Measurements from ENCODE around the gene MYL11.
"Not testable (repeated sequence)": the region's sequence is repeated elsewhere in the genome, so short reads cannot be mapped to it uniquely, and the experiment has no call there.

Gene MYL11

GRCh38 chr16:30374538-30374937, at the start of gene MYL11:
Gene MYL11 (plus strand): TSS chr16:30374802. CDS start chr16:30374858, 56 bp downstream.
- no peak for DNase-seq

GRCh38 chr16:30334473-30334989, 40.1 kb upstream of the MYL11 start:
- not testable (repeated sequence) for DNase-seq

GRCh38 chr16:30335028-30335597, 39.5 kb upstream of the MYL11 start:
- not testable (repeated sequence) for DNase-seq

GRCh38 chr16:30335598-30336474, 38.8 kb upstream of the MYL11 start:
- DNase-seq: no peak

GRCh38 chr16:30337964-30338357, 36.6 kb upstream of the MYL11 start:
- DNase-seq: not testable (repeated sequence)

- DNase-seq: not testable (repeated sequence)
Observed at GRCh38 chr16:30338715-30339114, 35.9 kb upstream of the MYL11 start.

DNA sequence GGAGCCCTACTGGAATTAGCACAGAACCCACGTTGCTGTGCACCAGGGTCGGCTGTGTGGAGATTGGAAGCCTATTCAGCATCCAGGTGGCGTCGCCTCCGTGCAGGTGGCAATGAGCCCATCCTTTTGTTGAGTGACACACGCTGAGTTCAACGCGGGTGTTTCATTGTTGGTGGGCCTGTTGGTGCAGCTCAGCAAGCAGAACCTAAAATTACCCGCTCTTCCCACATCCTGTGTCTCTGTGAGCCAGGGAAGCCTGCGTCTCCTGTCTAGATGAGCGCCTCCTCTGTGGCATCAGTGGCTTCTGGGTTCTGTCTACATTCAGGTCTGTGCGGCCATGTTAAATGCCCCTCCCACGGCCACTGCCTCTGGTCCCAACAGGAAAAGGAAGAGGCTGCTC, 34.0 kb upstream of the MYL11 start:
- DNase-seq: no peak

GRCh38 chr16:30341971-30342370, 32.6 kb upstream of the MYL11 start:
- DNase-seq: not testable (repeated sequence)

DNA sequence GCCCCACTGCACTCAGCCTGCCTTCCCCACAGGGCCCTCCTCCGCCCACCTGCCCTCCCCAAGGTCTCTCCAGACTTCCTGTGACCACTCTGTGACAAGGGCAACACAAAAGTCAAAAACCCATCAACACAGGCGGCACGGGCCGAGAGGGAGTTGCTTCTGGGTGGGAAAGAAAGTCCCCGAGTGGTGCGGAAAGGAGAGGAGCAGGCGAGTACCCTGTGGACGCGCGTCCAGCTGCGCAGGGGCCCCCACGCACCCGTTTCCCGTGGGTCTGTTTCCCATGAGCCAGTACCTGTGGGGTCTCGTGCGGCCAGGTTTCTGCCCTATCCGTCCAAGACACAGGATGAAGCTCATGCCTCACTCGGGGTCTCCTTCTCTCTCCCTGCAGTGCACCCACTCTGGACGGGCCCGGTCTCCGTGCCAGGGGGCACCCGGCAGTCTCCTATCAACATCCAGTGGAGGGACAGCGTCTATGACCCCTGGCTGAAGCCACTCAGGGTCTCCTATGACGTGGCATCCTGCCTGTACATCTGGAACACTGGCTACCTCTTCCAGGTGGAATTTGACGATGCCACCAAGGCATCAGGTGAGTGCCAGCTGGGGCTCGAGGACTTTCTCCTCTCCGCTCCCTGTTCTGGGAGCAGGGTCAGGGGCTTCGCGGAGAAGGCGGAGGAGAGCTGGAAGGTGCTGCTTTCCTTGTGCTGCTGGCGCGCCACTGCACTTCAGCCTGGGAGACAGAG, 31.7 kb upstream of the MYL11 start:
- no peak for DNase-seq

DNA sequence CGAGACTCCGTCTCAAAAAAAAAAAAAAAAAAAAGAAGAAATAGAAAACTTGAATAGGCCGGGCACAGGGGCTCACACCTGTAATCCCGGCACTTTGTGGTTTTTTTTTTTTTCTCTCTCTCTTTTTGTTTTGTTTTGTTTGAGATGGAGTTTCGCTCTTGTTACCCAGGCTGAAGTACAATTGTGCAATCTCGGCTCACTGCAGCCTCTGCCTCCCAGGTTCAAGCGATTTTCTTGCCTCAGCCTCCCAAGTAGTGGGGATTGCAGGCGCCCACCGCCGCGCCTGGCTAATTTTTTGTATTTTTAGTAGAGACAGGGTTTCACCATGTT, 31.1 kb upstream of the MYL11 start:
- DNase-seq: not testable (repeated sequence)

- no peak for DNase-seq
Observed at GRCh38 chr16:30346286-30346685, 28.3 kb upstream of the MYL11 start.

- DNase-seq: no peak
Observed at GRCh38 chr16:30348113-30348512, 26.5 kb upstream of the MYL11 start.

DNA sequence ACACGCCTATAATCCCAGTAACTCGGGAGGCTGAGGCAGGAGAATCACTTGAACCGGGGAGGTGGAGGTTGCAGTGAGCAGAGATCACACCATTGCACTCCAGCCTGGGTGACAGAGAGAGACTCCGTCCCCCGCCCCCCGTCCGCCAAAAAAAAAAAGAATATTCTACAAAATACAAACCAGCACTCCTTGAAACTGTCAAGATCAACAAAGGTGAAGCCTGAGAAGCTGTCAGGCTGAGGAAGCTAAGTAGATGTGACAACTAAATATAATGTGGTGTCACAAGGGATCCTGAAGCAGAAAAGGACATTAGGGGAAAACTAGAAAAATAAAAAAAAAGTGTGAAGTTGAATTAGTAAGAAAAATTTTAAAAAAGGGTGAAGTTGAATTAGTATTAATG, 25.7 kb upstream of the MYL11 start:
- no peak for DNase-seq

GRCh38 chr16:30349675-30350074, 24.9 kb upstream of the MYL11 start:
- DNase-seq: no peak

- DNase-seq: no peak
Observed at GRCh38 chr16:30350134-30350871, 24.3 kb upstream of the MYL11 start.

DNA sequence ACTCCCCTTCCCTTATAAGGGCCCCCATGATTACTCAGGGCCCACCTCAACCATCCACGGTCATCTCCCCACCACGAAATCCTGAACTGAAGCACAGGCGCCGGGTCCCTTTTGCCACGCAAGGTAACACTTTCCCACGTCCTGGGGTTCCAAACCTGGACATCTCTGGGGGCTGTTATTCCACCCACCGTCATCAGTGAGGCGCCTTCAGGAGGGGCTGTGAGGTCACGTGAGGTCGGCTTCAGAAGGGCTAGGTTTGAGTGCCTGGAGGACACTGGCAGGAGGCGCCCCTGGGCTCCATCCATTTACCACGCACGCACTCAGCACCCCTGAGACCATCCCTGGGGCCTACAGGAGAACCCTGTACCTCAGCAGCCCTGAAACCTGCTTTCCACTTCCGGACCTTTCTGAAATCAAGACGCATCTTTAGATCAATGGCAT, 23.6 kb upstream of the MYL11 start:
- DNase-seq: no peak

GRCh38 chr16:30351586-30352419, 22.8 kb upstream of the MYL11 start:
- DNase-seq: no peak

- DNase-seq: no peak
Observed at GRCh38 chr16:30352488-30353401, 21.9 kb upstream of the MYL11 start.

DNA sequence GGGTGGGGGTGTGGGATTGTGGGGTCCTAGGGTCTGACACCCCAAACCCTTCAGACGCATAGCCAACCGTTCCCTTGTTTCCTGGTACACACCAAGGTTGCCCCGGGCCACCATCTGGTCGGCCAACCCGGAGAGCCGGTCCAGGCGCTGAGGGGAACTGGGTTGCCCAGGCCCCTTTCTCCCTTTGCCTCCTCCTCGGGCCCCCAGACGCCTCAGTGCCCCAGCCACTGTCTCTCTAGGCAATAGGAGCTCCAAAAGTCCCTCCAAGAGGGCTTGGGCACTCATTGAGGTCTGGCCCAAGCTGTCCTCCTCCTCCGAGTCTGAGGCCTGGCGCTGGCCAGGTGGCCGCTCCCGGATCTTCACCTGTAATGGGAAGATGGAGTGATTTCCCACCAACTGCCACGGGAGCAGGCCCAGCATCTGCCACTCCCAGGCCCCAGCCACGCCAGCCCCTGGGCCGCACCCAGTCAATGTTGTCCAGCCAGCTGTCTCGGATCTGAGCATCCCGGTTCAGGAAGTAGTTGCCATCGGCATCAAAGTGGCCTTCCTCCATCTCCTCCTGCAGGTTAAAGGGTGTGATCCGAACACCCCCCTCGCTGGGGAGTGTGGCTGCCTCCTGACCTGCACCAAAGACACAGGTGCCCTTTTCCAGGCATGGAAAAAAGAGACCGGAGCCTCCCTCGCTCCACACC, 21.0 kb upstream of the MYL11 start:
- no peak for DNase-seq

Measured in cortex of kidney (tissue), 1 donor.